ENCODE results near the gene RAVER2.

Gene RAVER2

GRCh38 chr1:64838486-64838885 is 93.6 kb downstream of the RAVER2 start:
- ATAC-seq (ENCODE audit: low read depth), result no peak
- Histone ChIP-seq H3K27me3 (ENCODE audit: insufficient read depth, poor library complexity, severe bottlenecking) (no peaks in the 10 kb centered on the region), H3K9me3 (ENCODE audit: severe bottlenecking) (no peaks in the 10 kb centered on the region), H3K4me1 (ENCODE audit: insufficient read depth, poor library complexity, severe bottlenecking) (peaks cover 10% of the 10 kb centered on the region), H3K4me3 (ENCODE audit: severe bottlenecking) (no peak overlapping the region), H3K27ac (ENCODE audit: poor library complexity, severe bottlenecking) (no peak overlapping the region), H3K36me3 (ENCODE audit: low read depth) (peaks cover 48% of the 10 kb centered on the region)
- no peak for TF ChIP-seq CTCF (IDR thresholded peaks at IDR 0.05; ENCODE audit: poor library complexity, severe bottlenecking)
- no peak for DNase-seq (ENCODE audit: low spot score)

GRCh38 chr1:64839261-64839660 is 94.4 kb downstream of the RAVER2 start:
- ATAC-seq (ENCODE audit: low read depth), result no peak
- no peak for DNase-seq (ENCODE audit: low spot score)
- Histone ChIP-seq H3K27me3 (ENCODE audit: insufficient read depth, poor library complexity, severe bottlenecking) (no peaks in the 10 kb centered on the region), H3K4me1 (ENCODE audit: insufficient read depth, poor library complexity, severe bottlenecking) (peaks cover 10% of the 10 kb centered on the region), H3K4me3 (ENCODE audit: severe bottlenecking) (no peak overlapping the region), H3K9me3 (ENCODE audit: severe bottlenecking) (no peaks in the 10 kb centered on the region), H3K27ac (ENCODE audit: poor library complexity, severe bottlenecking) (no peak overlapping the region), H3K36me3 (ENCODE audit: low read depth) (peaks cover 41% of the 10 kb centered on the region)
- no peak for TF ChIP-seq CTCF (IDR thresholded peaks at IDR 0.05; ENCODE audit: poor library complexity, severe bottlenecking)

GRCh38 chr1:64839732-64840405 is 95.0 kb downstream of the RAVER2 start:
- no peak for DNase-seq (ENCODE audit: low spot score)
- no peak for TF ChIP-seq CTCF (IDR thresholded peaks at IDR 0.05; ENCODE audit: poor library complexity, severe bottlenecking)
- H3K4me1 ChIP-seq (ENCODE audit: insufficient read depth, poor library complexity, severe bottlenecking), result peaks cover 6% of the 10 kb centered on the region
- H3K27me3 ChIP-seq (ENCODE audit: insufficient read depth, poor library complexity, severe bottlenecking), result no peaks in the 10 kb centered on the region
- peaks cover 35% of the 10 kb centered on the region for H3K36me3 ChIP-seq (ENCODE audit: low read depth)
- H3K27ac ChIP-seq (ENCODE audit: poor library complexity, severe bottlenecking), result no peak overlapping the region
- no peaks in the 10 kb centered on the region for H3K9me3 ChIP-seq (ENCODE audit: severe bottlenecking)
- ATAC-seq (ENCODE audit: low read depth), result no peak
- H3K4me3 ChIP-seq (ENCODE audit: severe bottlenecking), result no peak overlapping the region

GRCh38 chr1:64841330-64842065 is 96.6 kb downstream of the RAVER2 start:
- TF ChIP-seq CTCF (IDR thresholded peaks at IDR 0.05; ENCODE audit: poor library complexity, severe bottlenecking), result no peak
- no peaks in the 10 kb centered on the region for H3K9me3 ChIP-seq (ENCODE audit: severe bottlenecking)
- no peak overlapping the region for H3K4me3 ChIP-seq (ENCODE audit: severe bottlenecking)
- peaks cover 31% of the 10 kb centered on the region for H3K36me3 ChIP-seq (ENCODE audit: low read depth)
- DNase-seq (ENCODE audit: low spot score), result no peak
- no peak overlapping the region for H3K27ac ChIP-seq (ENCODE audit: poor library complexity, severe bottlenecking)
- no peaks in the 10 kb centered on the region for H3K27me3 ChIP-seq (ENCODE audit: insufficient read depth, poor library complexity, severe bottlenecking)
- peaks cover 4% of the 10 kb centered on the region for H3K4me1 ChIP-seq (ENCODE audit: insufficient read depth, poor library complexity, severe bottlenecking)
- ATAC-seq (ENCODE audit: low read depth), result no peak

- Histone ChIP-seq H3K27me3 (ENCODE audit: insufficient read depth, poor library complexity, severe bottlenecking) (no peaks in the 10 kb centered on the region), H3K9me3 (ENCODE audit: severe bottlenecking) (no peaks in the 10 kb centered on the region), H3K36me3 (ENCODE audit: low read depth) (peaks cover 24% of the 10 kb centered on the region), H3K4me3 (ENCODE audit: severe bottlenecking) (no peak overlapping the region), H3K4me1 (ENCODE audit: insufficient read depth, poor library complexity, severe bottlenecking) (peaks cover 4% of the 10 kb centered on the region), H3K27ac (ENCODE audit: poor library complexity, severe bottlenecking) (no peak overlapping the region)
- DNase-seq (ENCODE audit: low spot score), result no peak
- TF ChIP-seq CTCF (IDR thresholded peaks at IDR 0.05; ENCODE audit: poor library complexity, severe bottlenecking), result no peak
- no peak for ATAC-seq (ENCODE audit: low read depth)
Measured at GRCh38 chr1:64842224-64842623, 97.3 kb downstream of the RAVER2 start.
